ENCODE measurements around the gene RAB11B. TPM values are rescaled to one million over a fixed set of nuclear protein-coding genes. Genes with fewer than 3 reads are reported as not detected.

RAB11B gene
- total RNA-seq, 1 experiment from 2014 or later, result 140 TPM

GRCh38 chr19:8342684-8343482, 47.3 kb upstream of the RAB11B start, which contains the start of gene KANK3:
KANK3 (minus strand) TSS chr19:8343262; CDS start chr19:8337828, 5,434 bp downstream.
- Histone ChIP-seq H3K9me2 (ENCODE audit: insufficient read depth) (no peaks in the 10 kb centered on the region), H3K9me3 (ENCODE audit: control insufficient read depth in 1 of 2, insufficient read depth in 1 of 2, low read depth in 1 of 2, low read length in 2 of 2) (no peaks in the 10 kb centered on the region), H4K20me1 (ENCODE audit: insufficient read depth) (no peaks in the 10 kb centered on the region), H2AFZ (ENCODE audit: low read depth, low read length, poor library complexity, severe bottlenecking) (no peak within 1 kb of the TSS), H3K27me3 (ENCODE audit: insufficient read depth, low read length) (no peaks in the 10 kb centered on the region), H3K4me3 (replicated peaks in 1 of 2; ENCODE audit: low read depth in 1 of 2, low read length in 2 of 2) (peak within 1 kb of the TSS; percentile 59 to 63), H3K79me2 (ENCODE audit: insufficient read depth, low read length) (no peaks in the 10 kb centered on the region), H3K4me2 (ENCODE audit: low read length) (peak within 1 kb of the TSS; percentile 96), H3K27ac (ENCODE audit: low read depth, low read length) (peak within 1 kb of the TSS; percentile 68; the same call in 1 of the 2 replicates), H3K4me1 (ENCODE audit: control insufficient read depth in 1 of 2, insufficient read depth in 2 of 2, low read length in 2 of 2) (peaks cover 15 to 20% of the 10 kb centered on the region in 2 experiments), H3K9ac (ENCODE audit: low read length) (peak within 1 kb of the TSS; percentile 67), H3K36me3 (ENCODE audit: control insufficient read depth in 1 of 2, insufficient read depth in 2 of 2, low read length in 2 of 2) (no peaks in the 10 kb centered on the region)
- intact Hi-C loops (cut with micrococcal nuclease), result no loop called here
- TF ChIP-seq ZFX (IDR thresholded peaks at IDR 0.05) (no peak), SP1 (IDR thresholded peaks at IDR 0.05; ENCODE audit: low read depth) (peak; percentile 96), POLR2AphosphoS5 (IDR thresholded peaks at IDR 0.05; ENCODE audit: low read depth, low read length) (peak; percentile 64)
- ChIA-PET CTCF (interaction anchor here (2.3 kb wide), 1 partner anchor 7 kb away, joined by 12 read pairs; no protein-coding TSS in a partner anchor), RAD21 (ENCODE audit: low non-redundant PET in 1 of 2, low total read pairs in 2 of 2, uncharacterized antibody in 2 of 2, unreplicated experiment in 2 of 2) (no interaction called here), POLR2A (interaction anchor here (0.7 to 1.6 kb wide), 4 partner anchors 8 to 21 kb away, joined by 3 to 6 read pairs (median 4); partner anchors contain the start of gene ANGPTL4)
- ATAC-seq (peak; percentile 100), DNase-seq (ENCODE audit: low read depth, low spot score) (peak; percentile 97)
- BruUV-seq (replicated peaks), result no TSS peak

DNA sequence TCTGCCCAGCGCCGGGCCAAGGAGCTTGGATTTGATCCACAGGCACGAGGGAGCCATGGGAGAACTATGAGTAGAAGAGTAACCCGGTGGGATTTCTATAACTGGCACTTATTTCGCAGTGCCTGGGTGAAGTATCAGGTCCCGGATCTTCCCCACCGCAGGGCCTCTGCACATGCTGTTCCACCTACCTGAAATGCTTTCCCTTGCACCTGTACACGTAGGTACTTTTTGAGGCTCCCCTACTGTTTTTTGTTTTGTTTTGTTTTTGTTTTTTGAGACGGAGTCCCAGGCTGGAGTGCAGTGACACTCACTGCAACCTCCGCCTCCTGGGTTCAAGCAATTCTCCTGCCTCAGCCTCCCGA, 46.7 kb upstream of the RAB11B start:
- ATAC-seq, result peak; percentile 31
- Histone ChIP-seq H3K4me1 (ENCODE audit: control insufficient read depth in 1 of 2, insufficient read depth in 2 of 2, low read length in 2 of 2) (peaks cover 14 to 25% of the 10 kb centered on the region in 2 experiments), H3K27ac (ENCODE audit: low read depth, low read length) (no peak overlapping the region), H3K27me3 (ENCODE audit: insufficient read depth, low read length) (no peaks in the 10 kb centered on the region), H3K9me3 (ENCODE audit: control insufficient read depth in 1 of 2, insufficient read depth in 1 of 2, low read depth in 1 of 2, low read length in 2 of 2) (no peaks in the 10 kb centered on the region), H3K9ac (ENCODE audit: low read length) (peak overlapping the region; percentile 67; the same call in 1 of the 2 replicates), H4K20me1 (ENCODE audit: insufficient read depth) (no peaks in the 10 kb centered on the region), H3K36me3 (ENCODE audit: control insufficient read depth in 1 of 2, insufficient read depth in 2 of 2, low read length in 2 of 2) (no peaks in the 10 kb centered on the region), H3K79me2 (ENCODE audit: insufficient read depth, low read length) (no peaks in the 10 kb centered on the region), H3K9me2 (ENCODE audit: insufficient read depth) (no peaks in the 10 kb centered on the region), H3K4me3 (replicated peaks in 1 of 2; ENCODE audit: low read depth in 1 of 2, low read length in 2 of 2) (peak overlapping the region; percentile 59 to 63), H3K4me2 (ENCODE audit: low read length) (peak overlapping the region; percentile 96), H2AFZ (ENCODE audit: low read depth, low read length, poor library complexity, severe bottlenecking) (no peak overlapping the region)
- TF ChIP-seq TCF7L2 (IDR thresholded peaks at IDR 0.05; ENCODE audit: borderline replicate concordance, extremely low read depth, insufficient read depth, insufficient read length), result no peak
- no peak for TF ChIP-seq SIN3A (IDR thresholded peaks at IDR 0.05; ENCODE audit: low read depth)
- TF ChIP-seq, protein P1, sequence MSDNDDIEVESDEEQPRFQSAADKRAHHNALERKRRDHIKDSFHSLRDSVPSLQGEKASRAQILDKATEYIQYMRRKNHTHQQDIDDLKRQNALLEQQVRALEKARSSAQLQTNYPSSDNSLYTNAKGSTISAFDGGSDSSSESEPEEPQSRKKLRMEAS (IDR thresholded peaks at IDR 0.05), result no peak
- TF ChIP-seq EGR1 (IDR thresholded peaks at IDR 0.05; ENCODE audit: low read depth), result no peak
- TF ChIP-seq ZBTB33 (IDR thresholded peaks at IDR 0.05; ENCODE audit: extremely low read depth, insufficient replicate concordance, low read length), result no peak
- TF ChIP-seq CBX3 (IDR thresholded peaks at IDR 0.05; ENCODE audit: low read depth), result no peak
- no peak for TF ChIP-seq POLR2A (IDR thresholded peaks at IDR 0.05; ENCODE audit: borderline replicate concordance, extremely low read depth, insufficient read depth, insufficient read length)
- TF ChIP-seq JUND (IDR thresholded peaks at IDR 0.05), result no peak
- TF ChIP-seq ZFX (IDR thresholded peaks at IDR 0.05), result no peak
- no peak for TF ChIP-seq ZNF274 (IDR thresholded peaks at IDR 0.05; ENCODE audit: low read depth, low read length)
- TF ChIP-seq, protein P2, sequence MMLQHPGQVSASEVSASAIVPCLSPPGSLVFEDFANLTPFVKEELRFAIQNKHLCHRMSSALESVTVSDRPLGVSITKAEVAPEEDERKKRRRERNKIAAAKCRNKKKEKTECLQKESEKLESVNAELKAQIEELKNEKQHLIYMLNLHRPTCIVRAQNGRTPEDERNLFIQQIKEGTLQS (IDR thresholded peaks at IDR 0.05), result no peak
- TF ChIP-seq RAD21 (IDR thresholded peaks at IDR 0.05; ENCODE audit: low read depth), result no peak
- TF ChIP-seq EZH2 (IDR thresholded peaks at IDR 0.05), result no peak
- no peak for TF ChIP-seq ELF1 (IDR thresholded peaks at IDR 0.05; ENCODE audit: borderline replicate concordance, low read depth)
- RAD21 ChIA-PET (ENCODE audit: low non-redundant PET in 1 of 2, low total read pairs in 2 of 2, uncharacterized antibody in 2 of 2, unreplicated experiment in 2 of 2), result no interaction called here
- intact Hi-C loops (cut with micrococcal nuclease), result no loop called here
- BruUV-seq (replicated peaks), result no TSS peak
- POLR2A ChIA-PET, result interaction anchor here (0.7 to 1.6 kb wide), 4 partner anchors 9 to 20 kb away, joined by 3 to 6 read pairs (median 4); partner anchors contain the start of gene ANGPTL4
- DNase-seq (ENCODE audit: low read depth, low spot score), result no peak
- CTCF ChIA-PET, result interaction anchor here (2.3 to 2.6 kb wide), 2 partner anchors 8 to 11 kb away, joined by 12 to 14 read pairs; no protein-coding TSS in a partner anchor
